B cell (primary cell): ENCODE results near the gene RFC4. TPM values are rescaled to one million over a fixed set of nuclear protein-coding genes. Genes with fewer than 3 reads are reported as not detected.
A peak's percentile ranks its signal among the peaks of the same experiment; 100 is the strongest.
"Not testable (repeated sequence)": the region's sequence is repeated elsewhere in the genome, so short reads cannot be mapped to it uniquely, and the experiment has no call there.

Experiments
- ATAC-seq: fragments of 200-7000 bp; cut with Tn5 transposase; one replicate; pipeline ENCODE4 v1.10.0; 2021; ENCODE audit warnings: low read depth, mild to moderate bottlenecking, moderate number of reproducible peaks, moderate library complexity
- CTCF ChIA-PET: fragments of 350-600 bp; sonication (Branson Sonifier 250); formaldehyde crosslinking; loops from one replicate; lab custom pipeline; 2021; ENCODE audit warnings: antibody characterized with exemption, inconsistent platforms; lab: Charles Lee
- POLR2A ChIA-PET: fragments of 350-600 bp; sonication (Branson Sonifier 250); formaldehyde crosslinking; loops from one replicate; lab custom pipeline; 2021; ENCODE audit warnings: antibody characterized with exemption; lab: Charles Lee
- DNase-seq: peaks from one replicate; pipeline ENCODE4 v3.0.0; 2013
- H2AFZ ChIP-seq: 2 replicates; pipeline ENCODE4 v1.6.1; 2012; ENCODE audit warnings: mild to moderate bottlenecking, low read depth, low read length; ENCODE audit not compliant: insufficient read depth, poor library complexity, severe bottlenecking
- H3K27ac ChIP-seq, 2 donors: 1 replicate in 1 of 2; 2 replicates in 1 of 2; pipeline ENCODE4 v1.5.1; 2012 to 2013; ENCODE audit warnings: low read length in 2 of 2, mild to moderate bottlenecking in 2 of 2, moderate library complexity in 1 of 2
- H3K27me3 ChIP-seq, 4 experiments: fragments of 200-600 bp in 1 of 4; sonication (generic) in 1 of 4; replicated peaks in 1 of 4; 1 replicate in 2 of 4; 2 replicates in 2 of 4; pipeline versions ENCODE4 v1.6.1 to v1.7.0; 2013 to 2016; ENCODE audit warnings: low read length in 3 of 4, mild to moderate bottlenecking in 2 of 4, mixed read lengths in 1 of 4, moderate library complexity in 1 of 4; ENCODE audit not compliant: insufficient read depth in 4 of 4, control insufficient read depth in 3 of 4; ENCODE audit errors: control extremely low read depth in 1 of 4
- H3K36me3 ChIP-seq, 2 experiments: replicated peaks in 1 of 2; 1 replicate in 1 of 2; 2 replicates in 1 of 2; pipeline versions ENCODE4 v1.6.1 to v1.7.1; 2013; ENCODE audit warnings: low read length in 1 of 2; ENCODE audit not compliant: insufficient read depth in 2 of 2, control insufficient read depth in 1 of 2; ENCODE audit errors: control extremely low read depth in 1 of 2, extremely low read depth in 1 of 2
- H3K4me1 ChIP-seq, 2 donors: fragments of 200-600 bp in 1 of 2; sonication (generic) in 1 of 2; 1 replicate in 1 of 2; 2 replicates in 1 of 2; pipeline versions ENCODE4 v1.5.1 to v1.6.1; 2013 to 2017; ENCODE audit warnings: low read length in 2 of 2; ENCODE audit not compliant: control insufficient read depth in 2 of 2, insufficient read depth in 2 of 2
- H3K4me2 ChIP-seq: replicated peaks from 2 replicates; pipeline ENCODE3; 2012; ENCODE audit warnings: mild to moderate bottlenecking, low read depth, low read length; ENCODE audit not compliant: poor library complexity, severe bottlenecking
- H3K4me3 ChIP-seq, 5 experiments: fragments of 200-600 bp in 1 of 5; sonication (generic) in 1 of 5; 1 replicate in 3 of 5; 2 replicates in 2 of 5; pipeline versions ENCODE4 v1.5.1 to v1.7.0; 2011 to 2016; ENCODE audit warnings: low read length in 4 of 5, mild to moderate bottlenecking in 4 of 5, low read depth in 2 of 5, control low read depth in 1 of 5, moderate library complexity in 1 of 5; ENCODE audit not compliant: insufficient read depth in 1 of 5; ENCODE audit errors: control extremely low read depth in 1 of 5, extremely low read depth in 1 of 5
- H3K79me2 ChIP-seq: fragments of 200-600 bp; sonication (generic); one replicate; pipeline ENCODE4 v1.6.0; 2016; ENCODE audit warnings: low read length; ENCODE audit not compliant: control insufficient read depth, insufficient read depth
- H3K9ac ChIP-seq: fragments of 200-600 bp; sonication (generic); 2 replicates; pipeline ENCODE4 v1.6.1; 2017; ENCODE audit warnings: mild to moderate bottlenecking, low read length, moderate library complexity
- H3K9me3 ChIP-seq, 3 donors: one replicate each; pipeline versions ENCODE4 v1.6.1 to v1.7.1; 2013; ENCODE audit warnings: low read length in 2 of 3; ENCODE audit not compliant: control insufficient read depth in 2 of 3, insufficient read depth in 1 of 3; ENCODE audit errors: control extremely low read depth in 1 of 3
- H4K20me1 ChIP-seq: 2 replicates; pipeline ENCODE4 v1.6.0; 2012; ENCODE audit warnings: mild to moderate bottlenecking, low read length; ENCODE audit not compliant: insufficient read depth, control insufficient read depth, poor library complexity, severe bottlenecking
- H3K27ac Mint-ChIP-seq: one replicate; pipeline ENCODE4 v1.8.0; 2021; ENCODE audit warnings: mixed read lengths
- H3K27me3 Mint-ChIP-seq: one replicate; pipeline ENCODE4 v1.8.0; 2021; ENCODE audit warnings: mixed read lengths
- H3K4me1 Mint-ChIP-seq: one replicate; pipeline ENCODE4 v1.8.0; 2021; ENCODE audit warnings: mixed read lengths
- H3K4me3 Mint-ChIP-seq: one replicate; pipeline ENCODE4 v1.8.0; 2021; ENCODE audit warnings: mixed read lengths
- H3K9me3 Mint-ChIP-seq: one replicate; pipeline ENCODE4 v1.8.0; 2022; ENCODE audit warnings: mixed read lengths; ENCODE audit not compliant: insufficient read depth
- CTCF ChIP-seq: fragments of 200-600 bp; IDR thresholded peaks from one replicate; pipeline ENCODE4 v1.8.0; 2022; ENCODE audit warnings: antibody characterized with exemption, mild to moderate bottlenecking
- EZH2 ChIP-seq: IDR thresholded peaks from 2 replicates; pipeline ENCODE4 v1.6.1; 2012; ENCODE audit warnings: borderline replicate concordance, low read depth, mild to moderate bottlenecking, moderate library complexity, low read length; ENCODE audit not compliant: insufficient read depth, poor library complexity, severe bottlenecking
- WGBS: methylation state at CpG from one replicate; pipeline ENCODE4 v1.1.5; 2013; ENCODE audit warnings: missing lambda C conversion rate; ENCODE audit not compliant: insufficient coverage; 5-methylcytosine and 5-hydroxymethylcytosine counted together
- intact Hi-C: fragments of 100-400 bp; cut with micrococcal nuclease; formaldehyde crosslinking; loops from one replicate; pipeline ENCODE4 v1.10.0; 2022
- polyA plus RNA-seq: library from polyadenylated mRNA; depleted of rRNA; stranded (reverse); fragments of >200 nt; gene quantifications from 2 replicates; pipeline ENCODE4 v1.2.3, GENCODE V29; 2012
- total RNA-seq, 2 donors: library from RNA; stranded (reverse); fragments of 120-200 nt in 1 of 2; gene quantifications; 1 replicate in 1 of 2; 2 replicates in 1 of 2; pipeline versions ENCODE4 v1.2.3 to v1.2.4, GENCODE V29; 2013 to 2022

The RFC4 gene
- total and polyA plus RNA-seq, 2 donors (not counting 1 experiment from before 2014, with no cell fraction given) = 17.8 to 20.5 TPM

GRCh38 chr3:186822388-186822759, 16.1 kb upstream of the RFC4 start:
- intact Hi-C loops = loop anchor here (5.0 to 10.0 kb wide), 2 partner anchors 565 to 718 kb away; partner anchors contain the start of gene ETV5
- not testable (repeated sequence) for H3K4me3 Mint-ChIP-seq, H3K4me3 ChIP-seq, DNase-seq, H3K9me3 Mint-ChIP-seq, H3K9me3 ChIP-seq, H3K79me2 ChIP-seq, ATAC-seq, H3K27ac ChIP-seq, H3K27ac Mint-ChIP-seq, H3K4me2 ChIP-seq, H4K20me1 ChIP-seq, H3K36me3 ChIP-seq, H2AFZ ChIP-seq, H3K9ac ChIP-seq
- POLR2A ChIA-PET = interaction anchor here (0.6 kb wide), 1 partner anchor 103 kb away, joined by 3 read pairs; no protein-coding TSS in a partner anchor
- Mint-ChIP-seq H3K27me3 (peaks cover 19% of the 10 kb centered on the region), H3K4me1 (peaks cover 19% of the 10 kb centered on the region)
- WGBS = 100% methylated on average over 1 of the region's 1 CpG
- Histone ChIP-seq H3K4me1 (peaks cover 20 to 22% of the 10 kb centered on the region in 2 donors), H3K27me3 (peaks cover 0 to 29% (median 15%) of the 10 kb centered on the region in 4 experiments)
- CTCF ChIA-PET = interaction anchor here (0.9 to 7.1 kb wide), 12 partner anchors 8 to 879 kb away, joined by 3 to 237 read pairs (median 4); partner anchors contain the start of genes AHSG and RFC4

DNA sequence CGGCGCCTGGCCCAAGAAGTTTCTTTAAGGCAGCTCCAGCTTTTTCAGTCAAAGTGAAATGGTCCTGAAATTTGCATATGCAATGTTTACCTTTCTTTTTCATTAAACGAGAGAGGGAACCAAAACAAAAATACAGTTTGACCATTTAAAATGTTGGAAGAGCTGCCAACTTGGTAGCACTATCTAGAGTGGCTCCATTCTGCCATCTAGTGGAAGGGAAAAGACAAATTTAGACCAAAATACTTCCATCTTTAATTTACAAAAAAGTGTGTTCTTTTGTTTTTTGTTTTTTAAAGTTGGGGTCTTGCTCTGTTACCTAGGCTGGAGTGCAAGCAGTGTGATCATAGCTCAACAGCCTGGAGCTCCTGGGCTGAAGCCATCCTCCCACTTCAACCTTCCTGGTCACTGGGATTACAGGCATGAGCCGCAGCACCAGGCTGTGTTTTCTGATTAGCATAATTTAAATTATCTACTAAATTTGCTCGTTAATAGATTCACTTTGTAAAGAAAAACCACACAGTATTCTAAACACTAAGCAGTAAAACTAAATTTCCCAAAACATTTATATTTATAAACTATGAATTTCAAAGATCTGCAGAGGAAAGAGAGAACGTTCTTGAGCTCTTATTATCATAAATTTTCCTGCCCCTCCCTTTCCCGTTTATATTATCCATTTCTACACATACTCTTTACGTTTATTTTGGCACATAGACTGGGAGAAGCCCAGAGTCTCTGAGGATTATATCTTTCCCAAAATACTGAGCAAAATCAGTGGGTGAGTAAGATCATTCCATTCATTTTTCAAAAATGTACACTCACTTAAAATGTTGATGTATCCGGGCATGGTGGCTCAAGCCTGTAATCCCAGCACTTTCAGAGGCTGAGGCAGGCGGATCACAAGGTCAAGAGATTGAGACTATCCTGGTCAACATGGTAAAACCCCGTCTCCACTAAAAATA, 15.4 kb upstream of the RFC4 start:
- peaks cover 19% of the 10 kb centered on the region for H3K27me3 Mint-ChIP-seq
- peaks cover 19% of the 10 kb centered on the region for H3K4me1 Mint-ChIP-seq
- no peak overlapping the region for H3K9ac ChIP-seq
- DNase-seq = peak; percentile 66
- H3K9me3 ChIP-seq = no peaks in the 10 kb centered on the region
- H3K4me3 ChIP-seq = no peak overlapping the region
- 93% methylated on average over 2 of the region's 11 CpGs for WGBS
- POLR2A ChIA-PET = interaction anchor here (0.6 kb wide), 1 partner anchor 104 kb away, joined by 3 read pairs; no protein-coding TSS in a partner anchor
- TF ChIP-seq EZH2 (no peak), CTCF (peak; percentile 80)
- no peaks in the 10 kb centered on the region for H3K36me3 ChIP-seq
- CTCF ChIA-PET = interaction anchor here (0.8 to 7.1 kb wide), 23 partner anchors 8 to 878 kb away, joined by 3 to 237 read pairs (median 4); partner anchors contain the start of genes AHSG, EIF4A2 and RFC4
- H3K9me3 Mint-ChIP-seq = no peaks in the 10 kb centered on the region
- H3K4me1 ChIP-seq = peaks cover 19 to 21% of the 10 kb centered on the region in 2 donors
- no peaks in the 10 kb centered on the region for H3K79me2 ChIP-seq
- H2AFZ ChIP-seq = no peak overlapping the region
- peaks cover 0 to 27% (median 15%) of the 10 kb centered on the region in 4 experiments for H3K27me3 ChIP-seq
- H3K4me3 Mint-ChIP-seq = no peak overlapping the region
- H4K20me1 ChIP-seq = no peaks in the 10 kb centered on the region
- H3K4me2 ChIP-seq = no peak overlapping the region
- intact Hi-C loops = loop anchor here (1.0 to 10.0 kb wide), 4 partner anchors 207 to 838 kb away; partner anchors contain the start of gene ETV5
- no peak overlapping the region for H3K27ac Mint-ChIP-seq
- ATAC-seq = no peak
- H3K27ac ChIP-seq = no peak overlapping the region
